Iris pigment epithelial cell (primary cell): ENCODE data around the gene CREB5.

Source experiments
- DNase-seq: peaks from one replicate; pipeline ENCODE4 v3.0.0-alpha.2; 2011; ENCODE audit warnings: low read depth

Gene CREB5

GRCh38 chr7:28714459-28715120 is 302.3 kb downstream of the CREB5 start:
- DNase-seq, result no peak

- DNase-seq, result no peak
Measured at GRCh38 chr7:28717445-28718054, 305.2 kb downstream of the CREB5 start.

- DNase-seq, result no peak
Measured at GRCh38 chr7:28718055-28718481, 305.8 kb downstream of the CREB5 start.

- no peak for DNase-seq
Measured at GRCh38 chr7:28718545-28718944, 306.2 kb downstream of the CREB5 start.

- DNase-seq, result no peak
Measured at GRCh38 chr7:28722684-28723083, 310.4 kb downstream of the CREB5 start.

GRCh38 chr7:28723336-28723735 is 311.0 kb downstream of the CREB5 start:
- no peak for DNase-seq

GRCh38 chr7:28724563-28724962 is 312.2 kb downstream of the CREB5 start:
- no peak for DNase-seq

- DNase-seq, result no peak
Measured at GRCh38 chr7:28725045-28725642, 312.8 kb downstream of the CREB5 start.

GRCh38 chr7:28725911-28726310 is 313.6 kb downstream of the CREB5 start:
- peak; percentile 15 for DNase-seq

- DNase-seq, result no peak
Measured at GRCh38 chr7:28726555-28726954, 314.2 kb downstream of the CREB5 start.

GRCh38 chr7:28729281-28729680 is 317.0 kb downstream of the CREB5 start:
- no peak for DNase-seq

GRCh38 chr7:28729727-28730126 is 317.4 kb downstream of the CREB5 start:
- peak; percentile 27 for DNase-seq

- no peak for DNase-seq
Measured at GRCh38 chr7:28731092-28731658, 318.9 kb downstream of the CREB5 start.

- DNase-seq, result peak; percentile 56
Measured at GRCh38 chr7:28732071-28732869, 320.0 kb downstream of the CREB5 start.

GRCh38 chr7:28733035-28733434 is 320.7 kb downstream of the CREB5 start:
- no peak for DNase-seq

GRCh38 chr7:28738412-28738811 is 326.1 kb downstream of the CREB5 start:
- DNase-seq, result no peak

- DNase-seq, result no peak
Measured at GRCh38 chr7:28739128-28739527, 326.8 kb downstream of the CREB5 start.

- no peak for DNase-seq
Measured at GRCh38 chr7:28739826-28740225, 327.5 kb downstream of the CREB5 start.

GRCh38 chr7:28744951-28745350 is 332.6 kb downstream of the CREB5 start:
- DNase-seq, result no peak

GRCh38 chr7:28745351-28745750 is 333.0 kb downstream of the CREB5 start:
- no peak for DNase-seq

- no peak for DNase-seq
Measured at GRCh38 chr7:28747404-28747803, 335.1 kb downstream of the CREB5 start.

- no peak for DNase-seq
Measured at GRCh38 chr7:28747854-28748253, 335.5 kb downstream of the CREB5 start.
